Upper lobe of left lung (tissue), 4 donors: Measurements from ENCODE around the gene GGTA1.

Experiments used
- EP300 ChIP-seq, 4 donors: sonication (generic); formaldehyde crosslinking; IDR thresholded peaks; one replicate each; pipeline ENCODE4 v1.5.1; 2017; ENCODE audit warnings: antibody characterized with exemption in 4 of 4, control low read depth in 2 of 4
- POLR2A ChIP-seq, 4 donors: fragments of 450-650 bp; IDR thresholded peaks; one replicate each; pipeline ENCODE4 v1.5.1; 2016 to 2017; ENCODE audit warnings: antibody characterized with exemption in 4 of 4, mild to moderate bottlenecking in 2 of 4
- POLR2AphosphoS5 ChIP-seq, 2 donors: sonication (generic); formaldehyde crosslinking; IDR thresholded peaks; one replicate each; pipeline ENCODE4 v1.5.1; 2017; ENCODE audit warnings: antibody characterized with exemption in 2 of 2
- TF ChIP-seq, protein P1 (sequence below), 6 experiments: fragments of 450-650 bp in 4 of 6; fragments of 200-600 bp in 2 of 6; sonication (generic) in 2 of 6; IDR thresholded peaks; one replicate each; pipeline ENCODE4 v1.5.1; 2016 to 2019; ENCODE audit warnings: antibody characterized with exemption in 6 of 6

- TF ChIP-seq POLR2A (IDR thresholded peaks at IDR 0.05) (no peak), EP300 (IDR thresholded peaks at IDR 0.05) (no peak), POLR2AphosphoS5 (IDR thresholded peaks at IDR 0.05) (no peak)
- TF ChIP-seq, protein P1, sequence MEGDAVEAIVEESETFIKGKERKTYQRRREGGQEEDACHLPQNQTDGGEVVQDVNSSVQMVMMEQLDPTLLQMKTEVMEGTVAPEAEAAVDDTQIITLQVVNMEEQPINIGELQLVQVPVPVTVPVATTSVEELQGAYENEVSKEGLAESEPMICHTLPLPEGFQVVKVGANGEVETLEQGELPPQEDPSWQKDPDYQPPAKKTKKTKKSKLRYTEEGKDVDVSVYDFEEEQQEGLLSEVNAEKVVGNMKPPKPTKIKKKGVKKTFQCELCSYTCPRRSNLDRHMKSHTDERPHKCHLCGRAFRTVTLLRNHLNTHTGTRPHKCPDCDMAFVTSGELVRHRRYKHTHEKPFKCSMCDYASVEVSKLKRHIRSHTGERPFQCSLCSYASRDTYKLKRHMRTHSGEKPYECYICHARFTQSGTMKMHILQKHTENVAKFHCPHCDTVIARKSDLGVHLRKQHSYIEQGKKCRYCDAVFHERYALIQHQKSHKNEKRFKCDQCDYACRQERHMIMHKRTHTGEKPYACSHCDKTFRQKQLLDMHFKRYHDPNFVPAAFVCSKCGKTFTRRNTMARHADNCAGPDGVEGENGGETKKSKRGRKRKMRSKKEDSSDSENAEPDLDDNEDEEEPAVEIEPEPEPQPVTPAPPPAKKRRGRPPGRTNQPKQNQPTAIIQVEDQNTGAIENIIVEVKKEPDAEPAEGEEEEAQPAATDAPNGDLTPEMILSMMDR (IDR thresholded peaks at IDR 0.05), result no peak
Observed at GRCh38 chr9:121499177-121499426, 542 bp downstream of the GGTA1 start.
